NCI-H460 (cell line): Measurements from ENCODE around the gene TPD52L1. TPM values are rescaled to one million over a fixed set of nuclear protein-coding genes. Genes with fewer than 3 reads are reported as not detected.

ENCODE experiments used
- DNase-seq: peaks from one replicate; pipeline ENCODE4 v3.0.0-alpha.2; 2016; ENCODE audit warnings: low read depth; ENCODE audit errors: extremely low read depth
- total RNA-seq: library from RNA; depleted of rRNA; stranded (reverse); fragments of >200 nt; shearing (Covaris generic); gene quantifications from 2 replicates; pipeline ENCODE4 v1.2.3, GENCODE V29; 2014

The TPD52L1 gene
- total RNA-seq, 1 experiment from 2014 or later = 96.1 TPM

- no peak for DNase-seq
These were observed 19.9 kb downstream of the TPD52L1 start for GRCh38 chr6:125173341-125174095.

- DNase-seq = no peak
These were observed 21.1 kb downstream of the TPD52L1 start for GRCh38 chr6:125174626-125175025.

GRCh38 chr6:125175466-125176048 is 22.0 kb downstream of the TPD52L1 start:
- DNase-seq = no peak

- DNase-seq = no peak
These were observed 28.9 kb downstream of the TPD52L1 start for GRCh38 chr6:125182237-125183008.

GRCh38 chr6:125183391-125183790 is 29.8 kb downstream of the TPD52L1 start:
- no peak for DNase-seq

- DNase-seq = no peak
These were observed 34.5 kb downstream of the TPD52L1 start for GRCh38 chr6:125188037-125188436.

GRCh38 chr6:125188594-125189203 is 35.1 kb downstream of the TPD52L1 start:
- no peak for DNase-seq

- DNase-seq = no peak
These were observed 35.9 kb downstream of the TPD52L1 start for GRCh38 chr6:125189494-125189893.

- no peak for DNase-seq
These were observed 37.1 kb downstream of the TPD52L1 start for GRCh38 chr6:125190667-125191066.

GRCh38 chr6:125191916-125192609 is 38.5 kb downstream of the TPD52L1 start:
- peak; percentile 72 for DNase-seq

GRCh38 chr6:125192610-125192930 is 39.0 kb downstream of the TPD52L1 start:
- no peak for DNase-seq

GRCh38 chr6:125193208-125193607 is 39.6 kb downstream of the TPD52L1 start:
- no peak for DNase-seq

- no peak for DNase-seq
These were observed 41.4 kb downstream of the TPD52L1 start for GRCh38 chr6:125194941-125195340.

GRCh38 chr6:125195526-125195925 is 42.0 kb downstream of the TPD52L1 start:
- DNase-seq = no peak

- DNase-seq = no peak
These were observed 43.0 kb downstream of the TPD52L1 start for GRCh38 chr6:125196613-125197012.

- DNase-seq = peak; percentile 91
These were observed 44.3 kb downstream of the TPD52L1 start for GRCh38 chr6:125197795-125198269.

GRCh38 chr6:125198398-125198937 is 44.9 kb downstream of the TPD52L1 start:
- no peak for DNase-seq

GRCh38 chr6:125200941-125201340 is 47.4 kb downstream of the TPD52L1 start:
- no peak for DNase-seq

GRCh38 chr6:125201961-125202729 is 48.6 kb downstream of the TPD52L1 start:
- DNase-seq = peak; percentile 93

- DNase-seq = no peak
These were observed 49.8 kb downstream of the TPD52L1 start for GRCh38 chr6:125203395-125203794.
